OCI-LY7 (cell line): Measurements from ENCODE around the gene POLR2I.

Experiments
- EZH2phosphoT487 ChIP-seq: fragments of 200-600 bp; sonication (generic); IDR thresholded peaks from 2 replicates; pipeline ENCODE4 v1.6.1; 2018; ENCODE audit warnings: low read depth, borderline replicate concordance, mild to moderate bottlenecking, mixed run types, antibody characterized with exemption, low read length, moderate library complexity, mixed read lengths
- TF ChIP-seq, protein P1 (sequence below): fragments of 200-600 bp; sonication (generic); conservative IDR thresholded peaks from 2 replicates; pipeline ENCODE4 v1.5.1; 2014; ENCODE audit warnings: mild to moderate bottlenecking, antibody characterized with exemption, low read length, moderate library complexity, mixed read lengths

- TF ChIP-seq, protein P1, sequence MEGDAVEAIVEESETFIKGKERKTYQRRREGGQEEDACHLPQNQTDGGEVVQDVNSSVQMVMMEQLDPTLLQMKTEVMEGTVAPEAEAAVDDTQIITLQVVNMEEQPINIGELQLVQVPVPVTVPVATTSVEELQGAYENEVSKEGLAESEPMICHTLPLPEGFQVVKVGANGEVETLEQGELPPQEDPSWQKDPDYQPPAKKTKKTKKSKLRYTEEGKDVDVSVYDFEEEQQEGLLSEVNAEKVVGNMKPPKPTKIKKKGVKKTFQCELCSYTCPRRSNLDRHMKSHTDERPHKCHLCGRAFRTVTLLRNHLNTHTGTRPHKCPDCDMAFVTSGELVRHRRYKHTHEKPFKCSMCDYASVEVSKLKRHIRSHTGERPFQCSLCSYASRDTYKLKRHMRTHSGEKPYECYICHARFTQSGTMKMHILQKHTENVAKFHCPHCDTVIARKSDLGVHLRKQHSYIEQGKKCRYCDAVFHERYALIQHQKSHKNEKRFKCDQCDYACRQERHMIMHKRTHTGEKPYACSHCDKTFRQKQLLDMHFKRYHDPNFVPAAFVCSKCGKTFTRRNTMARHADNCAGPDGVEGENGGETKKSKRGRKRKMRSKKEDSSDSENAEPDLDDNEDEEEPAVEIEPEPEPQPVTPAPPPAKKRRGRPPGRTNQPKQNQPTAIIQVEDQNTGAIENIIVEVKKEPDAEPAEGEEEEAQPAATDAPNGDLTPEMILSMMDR, result no peak
- TF ChIP-seq EZH2phosphoT487, result no peak
Observed at GRCh38 chr19:36163813-36164212, 49.1 kb upstream of the POLR2I start.
